Spleen (tissue), 11 donors: Measurements from ENCODE around the gene PAK6. TPM values are rescaled to one million over a fixed set of nuclear protein-coding genes. Genes with fewer than 3 reads are reported as not detected.
A peak's percentile ranks its signal among the peaks of the same experiment; 100 is the strongest.

Experiments
- DNase-seq: peaks from one replicate; pipeline ENCODE4 v3.0.0-alpha.2; 2020
- H3K27ac ChIP-seq, 8 donors: fragments of 200-600 bp; sonication (generic) in 7 of 8; 1 replicate in 4 of 8; 2 replicates in 4 of 8; pipeline versions ENCODE4 v1.5.0 to v1.8.0; 2016 to 2021; ENCODE audit warnings: inconsistent platforms in 4 of 8, mild to moderate bottlenecking in 4 of 8, moderate library complexity in 1 of 8
- H3K27me3 ChIP-seq, 7 donors: fragments of 200-600 bp; sonication (generic) in 6 of 7; replicated peaks in 1 of 7; 1 replicate in 4 of 7; 2 replicates in 3 of 7; pipeline versions ENCODE4 v1.5.0 to v1.8.0; 2016 to 2021; ENCODE audit warnings: inconsistent platforms in 3 of 7, mild to moderate bottlenecking in 1 of 7
- H3K36me3 ChIP-seq, 6 donors: fragments of 200-600 bp; sonication (generic) in 5 of 6; 1 replicate in 4 of 6; 2 replicates in 2 of 6; pipeline versions ENCODE4 v1.5.0 to v1.8.0; 2016 to 2021; ENCODE audit warnings: inconsistent platforms in 2 of 6
- H3K4me1 ChIP-seq, 6 donors: fragments of 200-600 bp; sonication (generic) in 5 of 6; 1 replicate in 3 of 6; 2 replicates in 3 of 6; pipeline versions ENCODE4 v1.5.0 to v1.8.0; 2016 to 2021; ENCODE audit warnings: inconsistent platforms in 3 of 6
- H3K4me3 ChIP-seq, 8 donors: fragments of 200-600 bp; sonication (generic) in 7 of 8; 1 replicate in 4 of 8; 2 replicates in 4 of 8; pipeline versions ENCODE4 v1.5.0 to v1.8.0; 2016 to 2021; ENCODE audit warnings: inconsistent platforms in 4 of 8, mild to moderate bottlenecking in 4 of 8, moderate library complexity in 2 of 8
- H3K9me3 ChIP-seq, 8 donors: fragments of 200-600 bp; sonication (generic) in 7 of 8; 1 replicate in 4 of 8; 2 replicates in 4 of 8; pipeline versions ENCODE4 v1.5.0 to v1.8.0; 2016 to 2021; ENCODE audit warnings: inconsistent platforms in 4 of 8
- CTCF ChIP-seq, 11 experiments: fragments of 200-600 bp in 7 of 11; fragments of 450-650 bp in 4 of 11; sonication (generic) in 4 of 11; IDR thresholded peaks in 8 of 11; conservative IDR thresholded peaks in 3 of 11; 1 replicate in 7 of 11; 2 replicates in 4 of 11; pipeline versions ENCODE4 v1.4.0 to v1.8.0; 2016 to 2021; ENCODE audit warnings: antibody characterized with exemption in 11 of 11, inconsistent platforms in 4 of 11, mild to moderate bottlenecking in 1 of 11
- POLR2A ChIP-seq, 3 donors: fragments of 450-650 bp; IDR thresholded peaks; one replicate each; pipeline ENCODE4 v1.5.1; 2017; ENCODE audit warnings: antibody characterized with exemption in 3 of 3, mild to moderate bottlenecking in 1 of 3
- POLR2AphosphoS5 ChIP-seq, 3 donors: sonication (generic); formaldehyde crosslinking; IDR thresholded peaks; one replicate each; pipeline ENCODE4 v1.5.1; 2017; ENCODE audit warnings: antibody characterized with exemption in 3 of 3
- WGBS, 5 donors: extraction: QIAGEN DNeasy Blood & Tissue Kit in 3 of 5; methylation state at CpG; one replicate each; pipeline versions ENCODE4 v1.1.5 to v1.1.7; 2013 to 2018; 5-methylcytosine and 5-hydroxymethylcytosine counted together
- intact Hi-C: fragments of 100-400 bp; cut with DNase I; formaldehyde crosslinking; loops from one replicate; pipeline ENCODE4 v1.15.0; 2023; ENCODE audit warnings: low total_unique reads
- polyA plus RNA-seq, 3 donors: library from polyadenylated mRNA; stranded (reverse); fragments of 200-250 nt; gene quantifications; one replicate each; pipeline ENCODE4 v1.2.1, GENCODE V29; 2013
- total RNA-seq, 7 donors: library from RNA; depleted of rRNA in 3 of 7; stranded (reverse); fragments of >200 nt in 3 of 7; fragmentation: NEBNext Ultra II Directional in 4 of 7; extraction: Animal tissue kit (Norgen Biotek cat#: 25700) in 4 of 7; gene quantifications; one replicate each; pipeline versions ENCODE4 v1.1.0 to v1.2.1, GENCODE V29; 2016 to 2021
- donor health status: healthy with polysubstance abuse.
- donor health status: DM: no; HTN: no; CAD: no; lungs with moderate emphysema.
- donor health status: DM: no; HTN: no; CAD: no.
- donor health status: Bipolar disorder and iron deficiency.
- donor health status: healthy.
- donor health status: DM: no; HTN: no; CAD: no.
- donor health status: DM: yes; HTN: yes; CAD: no.

Gene PAK6
- total and polyA plus RNA-seq, 10 donors, result 0.24 to 5.4 (median 1.7) TPM

GRCh38 chr15:40243126-40243810 is 4.4 kb downstream of the PAK6 start:
- no peaks in the 10 kb centered on the region for H3K36me3 ChIP-seq
- H3K4me3 ChIP-seq, result no peak overlapping the region
- 67 to 88% (median 70%) methylated on average over 9 of the region's 9 CpGs for WGBS, 5 donors
- H3K4me1 ChIP-seq, result peaks cover 0 to 16% (median 11%) of the 10 kb centered on the region in 6 donors
- H3K27ac ChIP-seq, result no peak overlapping the region
- no peaks in the 10 kb centered on the region for H3K9me3 ChIP-seq
- TF ChIP-seq POLR2AphosphoS5 (IDR thresholded peaks at IDR 0.05) (no peak), POLR2A (IDR thresholded peaks at IDR 0.05) (no peak), CTCF (IDR thresholded peaks at IDR 0.05 in 8 of 11, conservative IDR thresholded peaks at IDR 0.05 in 3 of 11) (no peak)
- peaks cover 0 to 28% (median 11%) of the 10 kb centered on the region in 7 donors for H3K27me3 ChIP-seq
- intact Hi-C loops, result no loop called here
- no peak for DNase-seq

GRCh38 chr15:40244961-40245523 is 6.2 kb downstream of the PAK6 start:
- WGBS, 5 donors, result 72 to 86% (median 73%) methylated on average over 4 to 5 of the region's 5 CpGs
- Histone ChIP-seq H3K27me3 (peaks cover 0 to 13% (median 0%) of the 10 kb centered on the region in 7 donors), H3K4me1 (no peaks in the 10 kb centered on the region), H3K9me3 (no peaks in the 10 kb centered on the region), H3K4me3 (no peak overlapping the region), H3K36me3 (no peaks in the 10 kb centered on the region), H3K27ac (no peak overlapping the region)
- TF ChIP-seq POLR2A (IDR thresholded peaks at IDR 0.05), result no peak
- intact Hi-C loops, result no loop called here
- no peak for DNase-seq

GRCh38 chr15:40245666-40246450 is 7.0 kb downstream of the PAK6 start:
- intact Hi-C loops, result no loop called here
- H3K27me3 ChIP-seq, result peaks cover 0 to 9% (median 0%) of the 10 kb centered on the region in 7 donors

More at GRCh38 chr15:40245666-40246450, 7.0 kb downstream of the PAK6 start:
- Histone ChIP-seq H3K4me3 (no peak overlapping the region), H3K9me3 (no peaks in the 10 kb centered on the region), H3K36me3 (no peaks in the 10 kb centered on the region), H3K4me1 (no peaks in the 10 kb centered on the region), H3K27ac (no peak overlapping the region)
- DNase-seq, result peak; percentile 58
- WGBS, 5 donors, result 74 to 91% (median 85%) methylated on average over 9 of the region's 9 CpGs
- no peak for TF ChIP-seq CTCF (IDR thresholded peaks at IDR 0.05 in 8 of 11, conservative IDR thresholded peaks at IDR 0.05 in 3 of 11)
- no peak for TF ChIP-seq POLR2A (IDR thresholded peaks at IDR 0.05)
- no peak for TF ChIP-seq POLR2AphosphoS5 (IDR thresholded peaks at IDR 0.05)
